T1000 (cell line): ENCODE results near the gene GNG8.

Experiments
- DNase-seq: peaks from one replicate; lab custom pipeline; 2025; ENCODE audit warnings: mixed read lengths; lab: John Stamatoyannopoulos, UW

Gene GNG8

DNA sequence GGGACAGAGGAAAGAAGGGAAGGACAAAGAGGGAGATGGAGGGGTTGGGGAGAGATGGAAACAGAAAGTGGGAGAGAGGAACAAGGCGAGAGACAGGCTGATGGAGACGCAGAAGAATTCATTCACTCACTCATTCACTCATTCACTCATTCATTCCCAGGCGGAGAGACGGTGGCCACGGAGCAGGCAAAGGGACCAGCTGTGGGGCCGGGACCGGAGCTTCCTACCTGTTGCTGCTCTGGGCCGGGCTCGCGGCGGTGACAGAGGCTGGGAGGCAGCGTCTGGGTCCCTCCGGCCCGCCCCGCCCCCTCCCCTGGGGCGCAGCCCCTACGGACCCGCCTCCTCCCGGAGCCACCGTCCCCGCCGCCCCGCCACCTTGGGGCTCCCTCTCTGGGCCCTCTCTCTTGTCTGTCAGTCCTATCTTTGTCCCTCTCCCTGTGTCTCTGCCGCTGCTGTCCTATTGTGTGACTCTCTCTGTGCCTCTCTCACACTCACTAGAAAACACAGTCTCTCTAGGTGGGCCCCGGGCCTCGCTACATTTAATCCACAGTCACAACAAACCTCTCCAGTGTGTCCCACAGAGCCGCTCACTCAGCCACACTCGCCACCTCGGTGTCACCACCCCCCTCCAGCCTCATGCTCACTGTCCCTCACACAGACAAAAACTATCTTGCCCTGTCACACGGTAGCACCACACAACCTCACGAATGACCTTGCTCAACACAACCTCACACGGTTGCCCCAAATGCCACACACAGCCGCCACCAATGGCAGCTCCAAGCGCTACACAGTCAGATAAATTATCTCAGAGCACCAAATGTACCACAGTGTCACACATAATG lies at the start of gene GNG8:
Gene GNG8, minus strand, starts transcription at position 283 of the 842 bp plus-strand sequence. CDS start 1,520 bp downstream, outside the sequence.
- no peak for DNase-seq

- DNase-seq = no peak
Measured at GRCh38 chr19:46685189-46685588, 49.2 kb upstream of the GNG8 start.

GRCh38 chr19:46678110-46678732 lies 42.2 kb upstream of the GNG8 start:
- DNase-seq = no peak

GRCh38 chr19:46674416-46675178 lies 38.6 kb upstream of the GNG8 start:
- DNase-seq = no peak

DNA sequence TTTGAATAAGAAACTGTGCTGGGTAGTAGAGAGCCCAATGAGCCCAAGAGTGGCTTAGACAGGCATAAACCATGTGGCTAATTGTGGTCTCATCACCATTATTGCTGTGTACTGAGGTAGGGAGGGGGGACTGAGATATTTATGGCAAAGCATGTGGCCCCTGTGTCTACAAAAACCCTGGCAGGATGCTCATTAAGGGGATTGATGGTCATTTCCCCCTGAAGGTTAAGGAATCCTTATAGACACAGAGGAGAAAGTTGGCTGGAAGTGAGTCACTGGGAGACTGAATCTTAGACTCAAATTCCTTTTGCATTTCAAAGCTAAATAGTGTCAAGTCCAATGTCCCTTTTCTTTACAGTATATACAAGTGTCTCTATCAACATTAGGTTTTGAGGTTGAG lies 34.8 kb upstream of the GNG8 start:
- DNase-seq = no peak

DNA sequence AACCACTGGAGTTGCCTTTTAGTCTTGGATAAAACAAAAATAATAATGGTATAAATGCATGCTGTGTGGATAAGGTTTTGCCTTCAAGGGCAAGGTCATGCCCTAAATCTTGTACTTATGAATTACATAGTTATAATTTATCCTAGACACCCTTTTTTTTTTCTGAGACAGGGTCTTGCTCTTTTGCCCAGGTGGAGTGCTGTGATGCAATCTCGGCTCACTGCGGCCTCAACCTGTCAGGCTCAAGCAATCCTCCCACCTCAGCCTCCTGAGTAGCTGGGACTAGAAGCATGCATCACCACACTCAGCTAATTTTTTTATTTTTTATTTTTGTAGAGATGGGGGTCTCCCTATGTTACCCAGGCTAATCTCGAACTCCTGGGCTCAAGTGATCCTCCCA lies 32.7 kb upstream of the GNG8 start:
- no peak for DNase-seq

DNA sequence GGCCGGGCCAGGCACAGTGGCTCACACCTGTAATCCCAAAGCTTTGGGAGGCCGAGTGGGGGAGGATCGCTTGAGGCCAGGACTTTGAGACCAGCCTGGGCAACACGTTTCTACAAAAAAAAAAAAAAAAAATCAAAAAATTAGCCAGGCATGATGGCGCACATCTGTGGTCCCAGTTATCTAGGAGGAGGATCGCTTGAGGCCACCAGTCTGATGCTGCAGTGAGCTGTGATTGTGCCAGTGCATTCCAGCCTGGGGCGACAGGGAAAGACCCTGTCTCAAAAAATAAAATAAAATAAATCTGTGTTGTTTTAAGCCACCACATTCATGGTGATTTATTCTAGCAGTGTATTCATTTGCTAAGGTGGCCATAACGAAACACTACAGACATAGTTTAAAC lies 29.1 kb upstream of the GNG8 start:
- no peak for DNase-seq

DNA sequence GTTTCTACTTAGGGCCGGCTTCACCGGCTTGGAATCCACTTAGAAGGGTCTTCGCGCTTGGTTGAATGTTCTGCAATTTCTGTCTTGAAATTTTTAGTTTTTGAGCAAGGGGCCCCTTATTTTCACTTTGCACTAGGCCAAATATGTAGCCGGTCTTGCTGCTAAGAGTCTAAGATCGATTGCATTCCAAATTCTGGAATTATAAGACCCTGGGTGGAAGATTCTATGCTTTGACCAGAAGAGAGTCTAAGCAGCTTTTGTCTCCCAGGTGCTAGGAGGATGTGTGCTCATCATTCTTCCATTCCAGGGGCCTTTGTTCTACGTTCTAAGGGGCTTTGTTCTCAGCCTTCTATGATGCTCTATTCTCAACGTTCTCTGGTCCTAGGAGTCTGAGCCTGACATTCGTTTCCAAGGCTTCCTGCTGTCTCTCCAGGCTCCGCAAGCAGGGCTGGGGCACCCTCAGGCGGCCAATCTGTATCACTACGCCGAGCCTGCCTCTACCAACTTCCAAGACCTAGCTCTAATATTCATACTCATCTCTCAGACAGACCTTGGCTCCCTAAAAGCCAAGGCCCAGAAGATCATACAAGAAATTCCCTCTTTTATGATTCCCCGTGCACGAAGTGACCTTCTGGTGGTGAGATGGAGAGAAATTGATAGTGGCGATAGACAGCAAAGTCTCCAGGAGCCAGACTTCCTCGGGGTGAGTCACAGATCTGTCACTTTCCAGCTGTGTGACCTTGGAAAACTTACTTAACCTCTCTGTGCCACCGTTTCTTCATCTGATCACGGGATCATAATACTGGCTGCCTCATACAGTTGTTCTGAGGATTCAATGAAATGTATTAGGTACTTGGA lies 26.0 kb upstream of the GNG8 start:
- DNase-seq = peak; percentile 66

DNA sequence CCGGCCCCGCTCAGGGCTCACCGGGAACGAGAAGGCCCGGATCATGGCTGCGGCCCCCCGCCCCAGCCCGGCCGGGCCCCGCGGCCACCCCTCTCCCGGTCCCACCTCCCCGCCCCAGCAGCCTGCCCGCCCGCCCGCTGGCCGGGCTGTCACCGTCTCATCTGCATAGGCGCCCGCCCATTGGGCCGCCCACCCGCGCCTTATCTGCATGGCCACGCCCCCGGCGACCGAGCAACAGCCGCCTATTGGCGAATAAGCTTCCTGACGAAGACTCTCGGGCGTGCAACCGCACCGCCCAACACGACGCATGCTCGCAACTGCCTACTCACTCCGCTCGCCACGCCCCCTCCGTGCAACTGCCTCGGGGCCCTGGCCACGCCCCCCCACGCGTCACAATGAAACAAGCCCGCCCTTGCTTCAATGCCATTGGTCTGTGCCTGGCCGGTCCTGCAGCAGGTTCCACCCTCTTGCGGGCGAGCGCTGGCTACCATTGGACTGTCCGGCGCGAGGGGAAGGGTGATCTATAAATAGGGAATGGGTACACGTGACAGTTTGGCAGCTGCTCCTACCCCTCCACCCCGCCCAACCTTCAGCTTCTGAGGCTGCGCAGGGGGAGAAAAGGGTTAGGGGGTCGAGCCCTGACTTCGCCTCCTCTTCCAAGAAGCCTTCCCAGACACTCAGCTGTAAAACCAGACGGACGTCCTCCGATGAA lies 25.2 kb upstream of the GNG8 start, which contains the start of gene DACT3:
Gene DACT3, minus strand, starts transcription at position 163 of the 712 bp plus-strand sequence. Its CDS starts 118 bp downstream, at position 45.
- DNase-seq = peak; percentile 99

DNA sequence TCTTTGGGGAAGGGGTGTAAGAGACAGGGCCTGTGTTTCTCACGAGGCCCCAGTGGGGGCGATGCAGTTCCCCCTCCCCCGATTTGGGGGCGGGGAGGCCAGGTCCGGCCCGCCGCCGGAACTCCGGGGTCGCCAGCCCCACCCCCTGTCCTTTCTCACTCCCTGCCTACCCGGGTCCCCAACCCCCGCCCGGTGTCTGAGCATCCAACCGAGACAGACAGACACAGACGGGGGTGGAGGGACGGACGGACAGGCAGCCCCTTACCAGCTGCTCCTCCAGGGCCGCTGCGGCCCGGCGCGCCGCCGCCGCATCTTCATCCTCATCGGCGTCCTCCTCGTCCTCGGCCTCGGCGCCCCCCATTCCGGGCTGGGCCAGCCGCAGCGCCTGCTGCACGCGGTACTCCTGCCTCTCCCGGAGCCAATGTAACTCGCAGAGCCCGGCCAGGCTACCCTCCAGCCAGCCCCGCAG lies 24.6 kb upstream of the GNG8 start:
- DNase-seq = no peak

GRCh38 chr19:46660008-46660517 lies 24.1 kb upstream of the GNG8 start:
- no peak for DNase-seq

GRCh38 chr19:46659151-46660007 lies 23.4 kb upstream of the GNG8 start:
- DNase-seq = no peak

- no peak for DNase-seq
Measured at GRCh38 chr19:46656541-46656940, 20.5 kb upstream of the GNG8 start.

DNA sequence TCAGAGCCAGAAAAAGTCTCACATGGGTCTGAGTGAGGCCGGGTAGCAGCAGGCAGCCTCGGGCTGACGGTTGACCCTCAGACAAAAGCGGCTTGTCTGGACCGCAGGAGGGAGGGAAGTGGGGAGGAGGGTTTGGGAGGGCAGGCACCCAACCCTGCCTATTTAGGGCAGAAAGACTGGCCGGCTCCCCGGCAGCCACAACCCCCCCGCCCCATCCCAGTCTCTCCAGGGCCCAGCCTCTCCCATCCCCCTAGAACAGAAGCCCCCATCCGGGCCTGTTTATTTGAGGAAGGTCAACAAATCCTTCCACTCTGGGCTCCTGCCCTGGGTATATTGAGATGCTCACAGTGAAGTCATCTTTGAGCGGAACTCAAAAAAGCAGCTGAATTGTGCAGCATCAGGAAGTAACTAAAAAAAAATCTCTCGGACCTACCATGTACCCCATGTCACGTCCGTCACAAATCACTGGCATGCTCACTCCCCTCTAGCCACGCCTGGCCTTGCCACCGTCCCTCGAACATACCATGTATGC lies 18.7 kb upstream of the GNG8 start:
- DNase-seq = no peak

GRCh38 chr19:46650445-46650844 lies 14.4 kb upstream of the GNG8 start:
- no peak for DNase-seq

DNA sequence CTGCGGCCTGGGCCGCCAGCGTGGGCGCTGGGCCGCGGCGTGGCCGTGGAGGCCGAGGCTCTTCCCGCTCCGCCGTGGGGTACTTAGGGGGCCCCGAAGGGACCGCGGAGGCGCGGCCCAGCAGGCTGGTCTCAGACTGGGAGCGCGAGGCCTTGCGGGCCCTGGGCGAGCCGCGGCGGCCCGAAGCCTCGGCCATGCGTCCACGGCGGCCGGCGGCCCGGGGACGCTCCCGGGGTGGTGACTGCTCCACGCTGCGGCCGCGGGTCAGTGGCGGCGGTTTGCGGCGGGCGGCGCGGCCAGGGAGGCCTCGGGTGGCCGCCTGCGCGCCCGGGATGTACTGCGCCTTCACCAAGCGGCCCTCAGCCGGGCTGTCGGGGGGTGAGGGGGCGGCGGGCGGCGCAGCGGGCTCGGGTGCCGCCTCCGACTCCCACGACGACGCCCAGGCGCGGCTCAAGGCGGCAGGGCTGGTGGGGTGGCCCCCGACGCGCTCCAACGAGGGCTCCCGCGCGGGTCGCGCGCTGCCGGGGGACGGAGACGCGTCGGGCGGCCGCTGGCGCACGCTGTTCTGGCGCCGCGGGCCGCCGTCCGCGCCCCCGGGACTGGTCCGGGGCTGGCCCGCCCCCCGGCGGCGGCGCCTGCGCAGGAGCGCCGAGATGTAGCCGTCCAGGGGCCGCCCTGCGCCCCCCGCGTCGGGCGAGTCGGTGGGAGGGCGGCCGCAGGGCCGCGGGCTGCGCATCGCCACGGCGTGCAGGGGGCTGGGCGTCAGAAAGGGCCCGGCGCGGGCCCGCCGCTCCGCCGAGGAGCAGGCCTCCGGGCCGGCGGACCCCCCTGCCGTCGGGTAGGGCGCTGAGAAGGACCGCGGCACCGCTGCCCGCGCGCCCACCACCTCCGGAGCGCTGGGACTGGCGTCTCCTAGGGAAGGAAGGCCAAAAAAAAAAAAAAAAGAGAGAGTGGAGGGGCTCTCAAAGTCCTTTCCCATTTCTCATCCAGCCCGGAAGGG lies 13.3 kb upstream of the GNG8 start:
- no peak for DNase-seq

- DNase-seq = no peak
Measured at GRCh38 chr19:46648060-46648960, 12.3 kb upstream of the GNG8 start.
